MM.1S (cell line): ENCODE data around the gene TMTC2.
"Not testable (repeated sequence)": the region's sequence is repeated elsewhere in the genome, so short reads cannot be mapped to it uniquely, and the experiment has no call there.

Experiments used
- DNase-seq: peaks from one replicate; pipeline ENCODE4 v3.0.0-alpha.2; 2015
- H2AFZ ChIP-seq: fragments of 300-600 bp; sonication (generic); 2 replicates; pipeline ENCODE4 v1.6.0; 2016; ENCODE audit warnings: antibody characterized with exemption, low read length
- H3F3A ChIP-seq: fragments of 300-600 bp; sonication (generic); 2 replicates; pipeline ENCODE4 v1.6.1; 2016; ENCODE audit warnings: mild to moderate bottlenecking, antibody characterized with exemption, low read length, moderate library complexity, mixed read lengths; ENCODE audit not compliant: insufficient read depth
- H3K27ac ChIP-seq: fragments of 300-600 bp; sonication (generic); 2 replicates; pipeline ENCODE4 v1.5.1; 2016; ENCODE audit warnings: mild to moderate bottlenecking, low read length
- H3K27me3 ChIP-seq: fragments of 300-600 bp; sonication (generic); replicated peaks from 2 replicates; pipeline ENCODE4 v1.6.0; 2016; ENCODE audit warnings: low read length; ENCODE audit not compliant: insufficient read depth
- H3K36me3 ChIP-seq: fragments of 300-600 bp; sonication (generic); replicated peaks from 2 replicates; pipeline ENCODE4 v1.6.1; 2016; ENCODE audit warnings: mild to moderate bottlenecking, low read length, mixed read lengths; ENCODE audit not compliant: insufficient read depth
- H3K4me1 ChIP-seq: fragments of 300-600 bp; sonication (generic); 2 replicates; pipeline ENCODE4 v1.6.1; 2016; ENCODE audit warnings: low read length, mixed read lengths
- H3K4me2 ChIP-seq: fragments of 300-600 bp; sonication (generic); 2 replicates; pipeline ENCODE4 v1.6.0; 2016; ENCODE audit warnings: low read depth, low read length
- H3K4me3 ChIP-seq: fragments of 300-600 bp; sonication (generic); 2 replicates; pipeline ENCODE4 v1.5.1; 2016; ENCODE audit warnings: low read length, mixed read lengths
- H3K79me2 ChIP-seq: fragments of 300-600 bp; sonication (generic); 2 replicates; pipeline ENCODE4 v1.6.1; 2016; ENCODE audit warnings: mixed run types, low read length, mixed read lengths
- H3K9ac ChIP-seq: fragments of 300-600 bp; sonication (generic); 2 replicates; pipeline ENCODE4 v1.6.1; 2016; ENCODE audit warnings: low read length, mixed read lengths
- H3K9me2 ChIP-seq: fragments of 300-600 bp; sonication (generic); replicated peaks from 2 replicates; pipeline ENCODE4 v1.6.1; 2016; ENCODE audit warnings: mild to moderate bottlenecking, low read length, mixed read lengths; ENCODE audit not compliant: insufficient read depth
- H3K9me3 ChIP-seq: fragments of 300-600 bp; sonication (generic); replicated peaks from 2 replicates; pipeline ENCODE4 v1.6.1; 2016; ENCODE audit warnings: mild to moderate bottlenecking, low read length, mixed read lengths; ENCODE audit not compliant: insufficient read depth
- H4K20me1 ChIP-seq: fragments of 300-600 bp; sonication (generic); 2 replicates; pipeline ENCODE4 v1.6.1; 2016; ENCODE audit warnings: mild to moderate bottlenecking, low read length, moderate library complexity, mixed read lengths; ENCODE audit not compliant: insufficient read depth
- CTCF ChIP-seq: fragments of 300-600 bp; sonication (generic); IDR thresholded peaks from 2 replicates; pipeline ENCODE4 v1.5.1; 2016; ENCODE audit warnings: antibody characterized with exemption, low read length, mixed read lengths
- EZH2 ChIP-seq: fragments of 300-600 bp; sonication (generic); optimal IDR thresholded peaks from 2 replicates; pipeline ENCODE3; 2017; ENCODE audit warnings: low read depth, mild to moderate bottlenecking, antibody characterized with exemption, low read length, mixed read lengths
- EZH2phosphoT487 ChIP-seq: fragments of 300-600 bp; sonication (generic); IDR thresholded peaks from 2 replicates; pipeline ENCODE4 v1.6.1; 2018; ENCODE audit warnings: antibody characterized with exemption, low read length

Gene TMTC2

GRCh38 chr12:82838827-82839226 lies 152.1 kb downstream of the TMTC2 start:
- no peak overlapping the region for H3K27ac ChIP-seq
- H2AFZ ChIP-seq, result no peak overlapping the region
- no peaks in the 10 kb centered on the region for H3K27me3 ChIP-seq
- no peak overlapping the region for H3K4me2 ChIP-seq
- H3K9me3 ChIP-seq, result no peaks in the 10 kb centered on the region
- H3K9me2 ChIP-seq, result no peaks in the 10 kb centered on the region
- no peak for TF ChIP-seq CTCF
- no peak for TF ChIP-seq EZH2
- no peak for TF ChIP-seq EZH2phosphoT487
- no peaks in the 10 kb centered on the region for H3K36me3 ChIP-seq
- no peaks in the 10 kb centered on the region for H4K20me1 ChIP-seq
- H3K4me3 ChIP-seq, result no peak overlapping the region
- no peaks in the 10 kb centered on the region for H3K79me2 ChIP-seq
- no peaks in the 10 kb centered on the region for H3K4me1 ChIP-seq
- DNase-seq, result no peak
- no peaks in the 10 kb centered on the region for H3F3A ChIP-seq
- no peak overlapping the region for H3K9ac ChIP-seq

GRCh38 chr12:82839796-82840195 lies 153.1 kb downstream of the TMTC2 start:
- H3K9me2 ChIP-seq, result no peaks in the 10 kb centered on the region
- no peak overlapping the region for H3K4me3 ChIP-seq
- no peak overlapping the region for H2AFZ ChIP-seq
- no peak overlapping the region for H3K9ac ChIP-seq
- no peaks in the 10 kb centered on the region for H3K27me3 ChIP-seq
- H3K79me2 ChIP-seq, result no peaks in the 10 kb centered on the region
- H3F3A ChIP-seq, result no peaks in the 10 kb centered on the region
- H4K20me1 ChIP-seq, result no peaks in the 10 kb centered on the region
- no peaks in the 10 kb centered on the region for H3K4me1 ChIP-seq
- no peaks in the 10 kb centered on the region for H3K36me3 ChIP-seq
- H3K4me2 ChIP-seq, result no peak overlapping the region
- TF ChIP-seq CTCF, result no peak
- no peak for TF ChIP-seq EZH2
- TF ChIP-seq EZH2phosphoT487, result no peak
- no peak for DNase-seq
- no peak overlapping the region for H3K27ac ChIP-seq
- H3K9me3 ChIP-seq, result no peaks in the 10 kb centered on the region

GRCh38 chr12:82841487-82841904 lies 154.8 kb downstream of the TMTC2 start:
- no peak for TF ChIP-seq EZH2phosphoT487
- TF ChIP-seq EZH2, result no peak
- TF ChIP-seq CTCF, result no peak
- no peak overlapping the region for H3K9ac ChIP-seq
- no peak for DNase-seq
- no peak overlapping the region for H2AFZ ChIP-seq
- no peak overlapping the region for H3K27ac ChIP-seq
- no peaks in the 10 kb centered on the region for H3K9me2 ChIP-seq
- H3F3A ChIP-seq, result no peaks in the 10 kb centered on the region
- no peaks in the 10 kb centered on the region for H3K36me3 ChIP-seq
- no peaks in the 10 kb centered on the region for H3K9me3 ChIP-seq
- no peaks in the 10 kb centered on the region for H3K4me1 ChIP-seq
- H4K20me1 ChIP-seq, result no peaks in the 10 kb centered on the region
- H3K4me2 ChIP-seq, result no peak overlapping the region
- H3K27me3 ChIP-seq, result no peaks in the 10 kb centered on the region
- H3K4me3 ChIP-seq, result no peak overlapping the region
- H3K79me2 ChIP-seq, result no peaks in the 10 kb centered on the region

GRCh38 chr12:82842480-82842879 lies 155.8 kb downstream of the TMTC2 start:
- no peaks in the 10 kb centered on the region for H3K27me3 ChIP-seq
- H2AFZ ChIP-seq, result no peak overlapping the region
- DNase-seq, result no peak
- H3K4me3 ChIP-seq, result no peak overlapping the region
- H3K9ac ChIP-seq, result no peak overlapping the region
- no peaks in the 10 kb centered on the region for H3K36me3 ChIP-seq
- no peaks in the 10 kb centered on the region for H3K4me1 ChIP-seq
- H3K79me2 ChIP-seq, result no peaks in the 10 kb centered on the region
- no peak overlapping the region for H3K4me2 ChIP-seq
- no peak for TF ChIP-seq EZH2
- no peak for TF ChIP-seq CTCF
- no peak for TF ChIP-seq EZH2phosphoT487
- no peaks in the 10 kb centered on the region for H3K9me3 ChIP-seq
- H3F3A ChIP-seq, result no peaks in the 10 kb centered on the region
- no peak overlapping the region for H3K27ac ChIP-seq
- no peaks in the 10 kb centered on the region for H4K20me1 ChIP-seq
- H3K9me2 ChIP-seq, result no peaks in the 10 kb centered on the region

GRCh38 chr12:82845076-82845475 lies 158.4 kb downstream of the TMTC2 start:
- not testable (repeated sequence) for H3K4me3 ChIP-seq, H3K9ac ChIP-seq, H3K4me2 ChIP-seq, DNase-seq, H3K9me2 ChIP-seq, H3F3A ChIP-seq, H4K20me1 ChIP-seq, H3K27ac ChIP-seq, H3K4me1 ChIP-seq, H2AFZ ChIP-seq, H3K36me3 ChIP-seq, H3K9me3 ChIP-seq, H3K27me3 ChIP-seq, H3K79me2 ChIP-seq
